IPS-15b (cell line): ENCODE results near the gene ACTL6A.
A peak's percentile ranks its signal among the peaks of the same experiment; 100 is the strongest.
"Not testable (repeated sequence)": the region's sequence is repeated elsewhere in the genome, so short reads cannot be mapped to it uniquely, and the experiment has no call there.

Source experiments
- H3K27me3 ChIP-seq: one replicate; pipeline ENCODE4 v1.6.1; 2013; ENCODE audit warnings: low read length; ENCODE audit not compliant: control insufficient read depth, insufficient read depth
- H3K36me3 ChIP-seq: one replicate; pipeline ENCODE4 v1.6.1; 2013; ENCODE audit warnings: low read length; ENCODE audit not compliant: control insufficient read depth, insufficient read depth
- H3K4me1 ChIP-seq: one replicate; pipeline ENCODE4 v1.6.1; 2013; ENCODE audit warnings: mild to moderate bottlenecking, low read length; ENCODE audit not compliant: control insufficient read depth, insufficient read depth
- H3K4me3 ChIP-seq: one replicate; pipeline ENCODE4 v1.5.1; 2013; ENCODE audit warnings: low read depth, low read length
- H3K9ac ChIP-seq: one replicate; pipeline ENCODE4 v1.6.1; 2013; ENCODE audit warnings: low read depth, mild to moderate bottlenecking, low read length
- H3K9me3 ChIP-seq: one replicate; pipeline ENCODE4 v1.6.1; 2013; ENCODE audit warnings: mild to moderate bottlenecking, low read length; ENCODE audit not compliant: control insufficient read depth, insufficient read depth

The ACTL6A gene

DNA sequence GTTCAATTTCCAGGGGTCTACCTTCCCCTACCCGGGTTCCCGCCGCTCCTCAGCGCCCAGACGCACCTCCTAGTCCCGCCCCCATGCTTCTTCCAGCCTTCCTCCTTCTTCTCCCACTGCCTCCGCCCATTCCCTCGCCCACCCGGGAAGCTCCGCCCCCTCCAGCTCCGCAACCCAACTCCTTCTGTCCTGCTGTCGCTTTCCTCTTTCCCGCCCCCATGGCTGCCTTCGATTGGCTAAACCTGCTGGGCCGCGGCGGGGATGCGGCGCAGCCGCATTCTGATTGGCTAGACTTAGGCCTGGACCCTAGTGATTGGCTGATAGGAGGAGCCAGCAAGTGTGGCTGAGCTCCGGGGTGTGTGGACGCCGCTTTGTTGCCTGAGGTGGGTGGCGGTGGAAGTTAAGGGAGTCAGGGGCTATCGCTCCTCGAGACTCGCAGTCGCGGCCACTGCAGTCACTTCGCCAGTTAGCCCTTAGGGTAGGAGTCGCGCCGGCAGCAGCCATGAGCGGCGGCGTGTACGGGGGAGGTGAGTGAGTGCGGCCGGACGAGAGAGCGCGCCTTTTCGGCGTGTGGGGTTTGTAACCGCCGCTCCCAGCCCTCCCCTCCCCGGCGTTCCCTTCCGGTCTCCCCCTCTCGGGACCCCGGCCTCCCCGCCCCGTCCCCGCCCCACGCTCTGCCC lies at the start of gene ACTL6A:
Gene ACTL6A, plus strand, starts transcription at position 336 of the 680 bp plus-strand sequence. Its CDS starts 167 bp downstream, at position 503.
- Histone ChIP-seq H3K4me1 (no peaks in the 10 kb centered on the region), H3K9ac (peak within 1 kb of the TSS; percentile 88), H3K36me3 (peaks cover 2% of the 10 kb centered on the region), H3K9me3 (no peaks in the 10 kb centered on the region), H3K27me3 (no peaks in the 10 kb centered on the region), H3K4me3 (peak within 1 kb of the TSS; percentile 92)

DNA sequence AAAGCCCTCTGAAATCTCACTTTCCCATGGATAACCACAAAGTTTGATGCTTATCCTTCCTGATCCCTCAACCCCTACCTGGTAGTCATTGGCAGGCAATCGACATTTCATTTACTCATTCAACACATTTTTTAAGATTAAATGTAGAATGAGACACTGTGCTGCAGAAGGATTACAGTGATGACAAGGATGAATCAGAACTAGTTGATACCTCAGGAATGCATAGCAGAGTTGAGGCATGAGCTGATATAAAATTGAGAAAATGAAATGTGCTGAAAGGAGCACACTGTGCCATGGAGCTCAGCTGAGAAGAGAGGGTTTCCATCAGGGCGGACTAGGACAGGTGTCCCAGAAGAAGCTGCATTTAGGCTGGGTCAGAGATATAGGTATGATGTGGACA lies 48.9 kb upstream of the ACTL6A start:
- H3K4me3 ChIP-seq, result no peak overlapping the region
- H3K27me3 ChIP-seq, result no peaks in the 10 kb centered on the region
- H3K9me3 ChIP-seq, result no peaks in the 10 kb centered on the region
- no peak overlapping the region for H3K9ac ChIP-seq
- H3K36me3 ChIP-seq, result no peaks in the 10 kb centered on the region
- no peaks in the 10 kb centered on the region for H3K4me1 ChIP-seq

DNA sequence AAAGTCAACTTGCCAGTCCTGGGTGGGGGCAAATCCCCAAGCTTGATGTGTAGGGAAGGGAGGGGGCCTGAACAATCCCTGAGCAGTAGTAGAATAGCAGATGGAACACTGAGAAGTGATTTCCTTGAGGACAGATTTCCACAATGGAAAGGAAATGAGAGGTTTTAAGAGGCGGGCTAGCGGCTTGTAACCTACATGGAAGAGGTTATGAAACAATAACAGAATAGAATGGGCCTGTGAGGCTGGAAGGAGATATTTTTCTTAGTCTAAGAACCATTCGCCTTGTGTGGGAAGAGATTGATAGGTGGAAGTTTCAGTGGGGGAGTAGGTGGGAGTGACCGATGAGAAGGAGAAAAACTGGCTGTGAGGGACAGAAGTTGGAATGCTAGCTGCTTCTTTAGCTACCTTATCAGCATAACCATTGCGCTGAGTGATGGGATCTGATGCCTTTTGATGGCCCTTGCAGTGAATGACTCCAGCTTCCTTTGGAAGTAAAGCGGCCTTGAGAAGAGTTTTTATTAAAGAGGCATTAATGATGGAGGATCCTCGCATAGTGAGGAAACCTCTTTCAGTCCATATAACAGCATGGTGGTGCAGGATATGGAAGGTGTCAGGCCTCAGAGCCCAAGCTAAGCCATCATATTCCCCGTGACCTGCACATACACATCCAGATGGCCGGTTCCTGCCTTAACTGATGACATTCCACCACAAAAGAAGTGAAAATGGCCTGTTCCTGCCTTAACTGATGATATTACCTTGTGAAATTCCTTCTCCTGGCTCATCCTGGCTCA lies 46.1 kb upstream of the ACTL6A start:
- not testable (repeated sequence) for H3K4me1 ChIP-seq, H3K9me3 ChIP-seq, H3K27me3 ChIP-seq, H3K36me3 ChIP-seq, H3K4me3 ChIP-seq, H3K9ac ChIP-seq

DNA sequence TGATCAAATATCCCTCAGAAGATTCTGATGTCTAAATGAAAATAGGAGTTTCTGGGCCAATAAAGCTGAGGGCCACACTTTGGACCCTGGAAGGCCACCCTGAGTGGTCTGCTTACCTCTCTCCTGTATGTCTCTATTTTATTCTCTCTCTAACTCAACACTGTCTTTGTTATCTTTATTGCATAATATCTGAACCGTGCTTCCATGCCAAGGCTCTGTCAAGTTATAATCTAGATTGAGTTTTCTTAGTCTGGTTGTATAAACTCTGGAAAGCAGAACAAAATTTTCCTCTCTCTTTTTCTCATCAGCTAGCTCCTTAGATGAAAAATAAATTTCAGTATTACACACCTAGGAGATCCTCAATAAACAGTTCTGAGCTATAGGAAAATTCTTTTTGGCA lies 36.2 kb upstream of the ACTL6A start:
- Histone ChIP-seq H3K9ac (no peak overlapping the region), H3K27me3 (no peaks in the 10 kb centered on the region), H3K36me3 (no peaks in the 10 kb centered on the region), H3K9me3 (no peaks in the 10 kb centered on the region), H3K4me1 (peaks cover 12% of the 10 kb centered on the region), H3K4me3 (no peak overlapping the region)

DNA sequence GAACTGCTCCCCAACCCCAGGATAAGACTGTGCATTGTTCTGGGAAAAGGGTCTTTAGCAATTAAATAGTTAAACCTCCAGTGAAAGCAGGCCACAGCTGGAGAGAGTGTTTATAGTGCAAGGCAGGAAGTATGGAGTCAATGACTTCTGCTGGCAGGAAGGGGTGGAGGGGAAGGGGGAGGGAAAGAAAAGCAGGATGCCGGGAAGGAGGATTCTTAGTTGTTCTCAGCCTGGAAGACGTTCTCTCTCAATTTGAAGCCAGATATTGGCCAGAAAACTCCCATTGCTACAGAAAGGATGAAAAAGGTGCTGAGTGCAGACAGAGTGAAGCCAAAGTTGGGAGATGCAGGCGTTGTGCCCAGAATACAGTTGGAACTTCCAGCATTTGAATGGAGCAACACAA lies 35.7 kb upstream of the ACTL6A start:
- H3K27me3 ChIP-seq, result no peaks in the 10 kb centered on the region
- H3K36me3 ChIP-seq, result no peaks in the 10 kb centered on the region
- peak overlapping the region; percentile 6 for H3K4me3 ChIP-seq
- no peaks in the 10 kb centered on the region for H3K9me3 ChIP-seq
- no peak overlapping the region for H3K9ac ChIP-seq
- peaks cover 12% of the 10 kb centered on the region for H3K4me1 ChIP-seq

DNA sequence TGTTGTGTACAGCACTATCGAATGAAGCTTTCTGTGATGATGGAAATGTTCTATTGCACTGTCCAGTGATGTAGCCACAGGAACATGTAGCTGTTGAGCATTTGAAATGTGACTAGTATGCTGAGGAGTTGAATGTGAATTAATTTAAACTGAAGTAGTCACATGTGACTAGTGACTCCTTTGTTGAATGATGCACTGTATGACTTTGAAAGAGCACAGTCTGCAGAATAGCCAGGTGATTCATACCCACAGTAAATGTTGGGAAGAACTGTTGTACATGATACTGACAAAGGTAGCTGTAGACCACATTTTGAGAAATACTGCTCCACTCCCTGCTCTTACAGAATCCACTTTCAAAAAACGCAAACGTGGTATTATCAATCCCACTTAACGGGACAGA lies 34.0 kb upstream of the ACTL6A start:
- Histone ChIP-seq H3K4me3 (no peak overlapping the region), H3K9me3 (no peaks in the 10 kb centered on the region), H3K9ac (no peak overlapping the region), H3K4me1 (peaks cover 12% of the 10 kb centered on the region), H3K27me3 (no peaks in the 10 kb centered on the region), H3K36me3 (no peaks in the 10 kb centered on the region)

DNA sequence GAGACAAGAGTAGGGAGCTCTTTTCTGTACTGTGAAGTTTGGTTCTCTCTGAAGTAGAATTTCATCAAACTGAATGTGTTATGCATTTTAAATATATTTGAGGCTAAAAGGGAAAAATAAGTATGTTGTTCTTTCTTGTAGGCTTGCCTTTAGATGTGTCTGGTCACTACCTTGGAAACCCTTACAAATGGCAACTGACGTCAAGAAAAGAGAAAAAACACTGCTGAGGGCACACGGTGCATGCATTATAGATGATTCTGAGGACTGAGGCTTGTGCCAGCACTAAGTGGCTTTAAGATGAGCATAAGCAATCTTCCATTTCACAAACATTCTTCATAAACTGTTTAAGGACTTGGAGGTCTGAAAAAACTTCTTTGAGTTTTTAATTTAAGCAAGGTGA lies 31.1 kb upstream of the ACTL6A start:
- no peaks in the 10 kb centered on the region for H3K27me3 ChIP-seq
- H3K9ac ChIP-seq, result no peak overlapping the region

DNA sequence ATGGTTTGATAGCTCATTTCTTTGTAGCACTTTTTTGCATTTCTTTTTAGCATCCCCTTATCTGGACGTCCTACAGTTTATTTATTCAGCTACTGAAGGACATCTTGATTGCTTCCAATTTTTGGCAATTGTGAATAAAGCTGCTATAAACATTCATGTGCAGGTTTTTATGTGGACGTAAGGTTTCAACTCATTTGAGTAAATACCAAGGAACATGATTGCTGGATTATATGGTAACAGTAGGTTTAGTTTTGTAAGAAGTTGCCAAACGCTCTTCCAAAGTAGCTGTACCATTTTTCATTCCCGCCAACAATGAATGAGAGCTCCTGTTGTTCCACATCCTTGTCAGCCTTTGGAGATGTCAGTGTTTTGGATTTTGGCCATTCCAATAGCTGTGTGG lies 29.5 kb upstream of the ACTL6A start:
- H3K9ac ChIP-seq, result no peak overlapping the region
- H3K4me1 ChIP-seq, result peaks cover 4% of the 10 kb centered on the region
- H3K27me3 ChIP-seq, result no peaks in the 10 kb centered on the region
- H3K36me3 ChIP-seq, result no peaks in the 10 kb centered on the region
- H3K4me3 ChIP-seq, result no peak overlapping the region
- no peaks in the 10 kb centered on the region for H3K9me3 ChIP-seq

More for the DNA sequence above, 31.1 kb upstream of the ACTL6A start:
- H3K4me3 ChIP-seq, result no peak overlapping the region
- H3K36me3 ChIP-seq, result no peaks in the 10 kb centered on the region
- no peaks in the 10 kb centered on the region for H3K9me3 ChIP-seq
- peaks cover 11% of the 10 kb centered on the region for H3K4me1 ChIP-seq

DNA sequence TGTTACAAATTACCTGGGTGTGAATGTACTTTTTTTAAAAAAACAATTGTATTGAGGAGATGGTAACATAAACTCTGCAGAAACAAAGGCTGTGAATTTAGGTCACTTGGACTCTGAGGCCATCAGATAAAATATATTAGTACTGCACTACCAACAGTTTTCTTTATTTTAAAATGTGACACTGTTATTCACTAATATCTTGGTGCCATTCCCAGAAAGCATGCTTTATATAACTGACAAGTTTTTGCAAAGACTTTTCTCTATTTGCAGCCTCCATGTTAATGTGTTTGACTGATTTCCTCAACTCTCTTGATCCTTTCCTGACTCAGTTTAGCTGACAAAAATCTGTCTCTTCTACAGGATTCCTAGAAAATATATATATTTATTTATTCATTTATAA lies 26.5 kb upstream of the ACTL6A start:
- no peaks in the 10 kb centered on the region for H3K36me3 ChIP-seq
- H3K9me3 ChIP-seq, result no peaks in the 10 kb centered on the region
- no peaks in the 10 kb centered on the region for H3K27me3 ChIP-seq
- H3K9ac ChIP-seq, result no peak overlapping the region
- H3K4me3 ChIP-seq, result no peak overlapping the region
- H3K4me1 ChIP-seq, result peaks cover 4% of the 10 kb centered on the region

DNA sequence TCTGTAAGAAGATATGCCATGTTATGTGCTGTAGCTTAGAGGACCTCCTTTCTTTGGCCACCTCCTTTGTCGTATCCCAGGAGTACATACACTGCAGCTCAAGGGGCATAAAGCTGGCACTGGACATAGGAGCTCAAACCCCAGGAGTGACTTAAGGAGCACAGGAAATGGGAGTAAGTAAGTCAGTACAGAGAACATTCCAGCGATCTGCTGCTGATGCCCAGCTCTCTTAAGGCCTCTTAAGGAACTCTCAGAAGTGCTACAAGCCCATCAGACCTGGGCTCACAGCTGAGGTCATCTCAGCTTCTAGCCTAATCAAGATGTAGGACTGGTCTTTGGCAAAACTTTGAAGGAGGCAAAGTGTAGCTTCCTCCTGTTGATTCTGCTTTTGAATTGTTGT lies 21.6 kb upstream of the ACTL6A start:
- H3K9me3 ChIP-seq, result no peaks in the 10 kb centered on the region
- no peak overlapping the region for H3K4me3 ChIP-seq
- no peak overlapping the region for H3K9ac ChIP-seq
- H3K36me3 ChIP-seq, result no peaks in the 10 kb centered on the region
- H3K27me3 ChIP-seq, result no peaks in the 10 kb centered on the region
- H3K4me1 ChIP-seq, result no peaks in the 10 kb centered on the region

DNA sequence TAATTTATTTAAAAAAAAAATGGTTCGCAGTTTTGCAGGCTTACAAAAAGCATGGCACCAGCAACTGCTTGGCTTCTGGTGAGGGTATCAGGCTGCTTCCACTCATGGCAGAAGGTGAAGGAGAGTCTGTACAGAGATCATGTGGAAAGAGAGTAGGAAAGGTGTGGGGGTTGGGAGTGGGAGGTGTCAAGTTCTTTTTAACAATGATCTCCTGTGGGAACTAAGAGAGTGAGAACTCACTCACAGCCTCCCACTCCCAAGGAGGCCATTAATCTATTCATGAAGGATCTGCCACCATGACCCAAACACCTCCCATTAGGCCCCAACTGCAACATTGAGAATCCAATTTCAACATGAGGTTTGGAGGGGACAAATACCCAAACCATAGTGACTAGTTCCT lies 21.1 kb upstream of the ACTL6A start:
- no peaks in the 10 kb centered on the region for H3K4me1 ChIP-seq
- H3K36me3 ChIP-seq, result no peaks in the 10 kb centered on the region
- H3K4me3 ChIP-seq, result no peak overlapping the region
- H3K27me3 ChIP-seq, result no peaks in the 10 kb centered on the region
- no peak overlapping the region for H3K9ac ChIP-seq
- H3K9me3 ChIP-seq, result no peaks in the 10 kb centered on the region

DNA sequence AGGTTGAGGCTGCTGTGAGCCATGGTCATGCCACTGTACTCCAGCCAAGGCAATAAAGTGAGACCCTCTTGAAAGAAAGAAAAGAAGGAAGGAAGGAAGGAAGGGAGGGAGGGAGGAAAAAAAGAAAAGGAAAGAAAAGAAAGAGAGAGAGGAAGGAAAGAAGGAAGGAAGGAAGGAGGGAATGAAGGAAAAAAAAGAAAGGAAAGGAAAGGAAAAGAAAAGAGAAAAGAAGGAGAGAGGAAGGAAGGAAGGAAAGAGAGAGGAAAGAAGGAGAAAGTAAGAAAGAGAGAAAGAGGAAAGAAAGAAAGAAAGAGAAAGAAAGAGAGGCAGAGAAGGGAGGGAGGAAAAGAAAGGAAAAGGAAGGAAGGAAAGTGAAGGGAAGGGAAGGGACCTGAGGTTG lies 20.4 kb upstream of the ACTL6A start:
- H3K27me3 ChIP-seq, result no peaks in the 10 kb centered on the region
- no peak overlapping the region for H3K9ac ChIP-seq
- no peaks in the 10 kb centered on the region for H3K36me3 ChIP-seq
- peaks cover 5% of the 10 kb centered on the region for H3K4me1 ChIP-seq
- H3K9me3 ChIP-seq, result no peaks in the 10 kb centered on the region
- H3K4me3 ChIP-seq, result no peak overlapping the region
